ENCODE results near the gene SERTAD4.
"Not testable (repeated sequence)": the region's sequence is repeated elsewhere in the genome, so short reads cannot be mapped to it uniquely, and the experiment has no call there.

SERTAD4 gene

DNA sequence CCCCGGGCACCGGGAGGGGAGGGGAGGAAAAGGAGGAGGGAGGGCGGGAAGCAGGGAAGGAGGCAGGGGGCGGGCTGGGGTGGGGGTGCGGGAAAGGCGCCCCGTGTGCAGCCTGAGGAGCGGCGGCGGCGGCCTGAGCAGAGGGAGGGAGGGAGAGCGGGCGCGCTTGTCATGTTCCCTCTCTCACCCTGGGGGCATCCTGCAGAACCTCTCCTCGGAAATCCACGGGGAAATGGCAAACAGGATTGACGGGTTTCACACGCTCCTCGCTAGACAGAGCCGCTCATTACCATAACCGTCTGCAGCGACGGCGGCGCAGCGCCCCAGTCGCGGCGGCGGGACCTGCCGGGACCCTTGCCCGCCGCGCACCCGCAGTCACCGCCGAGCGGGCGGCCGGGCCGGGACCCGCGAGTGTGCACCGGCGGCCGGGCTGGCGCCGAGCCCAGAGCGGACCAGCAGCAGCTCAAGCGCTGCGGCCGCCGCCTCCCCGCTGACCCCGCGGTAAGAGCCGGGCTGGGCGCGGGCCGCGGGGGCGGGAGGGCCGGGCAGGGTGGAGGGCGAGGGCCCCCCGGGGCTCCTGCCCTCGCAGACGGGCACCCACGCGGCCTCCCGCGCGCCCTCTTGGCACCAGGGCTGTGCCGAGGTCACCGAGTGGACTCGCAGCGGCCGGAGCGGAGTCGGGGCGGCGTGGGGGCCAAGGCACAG is at the start of gene SERTAD4:
TSS of gene SERTAD4 (plus strand) at position 286 of the 705 bp plus-strand sequence. CDS start 5,165 bp downstream, outside the sequence.
- DNase-seq (ENCODE audit: low read depth): no peak
- peak within 1 kb of the TSS; percentile 65 for H3K4me3 ChIP-seq (ENCODE audit: low read length)
- no peak for TF ChIP-seq CTCF (conservative IDR thresholded peaks at IDR 0.05; ENCODE audit: low read depth, low read length)

- no peak for DNase-seq (ENCODE audit: low read depth)
- no peak for TF ChIP-seq CTCF (conservative IDR thresholded peaks at IDR 0.05; ENCODE audit: low read depth, low read length)
- no peak overlapping the region for H3K4me3 ChIP-seq (ENCODE audit: low read length)
These were observed 47.5 kb upstream of the SERTAD4 start for GRCh38 chr1:210185063-210185462.

DNA sequence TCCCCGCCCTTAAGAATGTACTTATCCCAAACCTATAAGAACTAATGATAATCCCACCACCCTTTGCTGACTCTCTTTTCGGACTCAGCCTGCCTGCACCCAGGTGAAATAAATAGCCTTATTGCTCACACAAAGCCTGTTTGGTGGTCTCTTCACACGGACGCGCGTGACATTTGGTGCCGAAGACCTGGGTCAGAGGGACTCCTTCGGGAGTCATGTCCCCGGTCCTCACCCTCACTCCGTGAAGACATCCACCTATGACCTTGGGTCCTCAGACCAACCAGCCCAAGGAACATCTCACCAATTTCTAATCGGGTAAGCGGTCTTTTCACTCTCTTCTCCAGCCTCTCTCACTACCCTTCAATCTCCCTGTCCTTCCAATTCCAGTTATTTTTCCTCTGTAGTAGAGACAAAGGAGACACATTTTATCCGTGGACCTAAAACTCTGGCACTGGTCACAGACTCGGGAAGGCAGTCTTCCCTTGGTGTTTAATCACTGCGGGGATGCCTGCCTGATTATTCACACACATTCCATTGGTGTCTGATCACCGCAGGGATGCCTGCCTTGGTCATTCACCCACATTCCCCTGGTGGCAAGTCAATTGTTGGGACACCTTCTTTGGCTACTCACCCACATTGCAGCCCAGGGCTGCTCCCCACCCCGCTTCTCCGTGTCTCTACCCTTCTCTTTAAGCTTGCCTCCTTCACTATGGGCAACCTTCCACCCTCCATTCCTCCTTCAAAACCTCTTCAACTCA is 44.6 kb upstream of the SERTAD4 start:
- DNase-seq (ENCODE audit: low read depth): peak; percentile 5

DNA sequence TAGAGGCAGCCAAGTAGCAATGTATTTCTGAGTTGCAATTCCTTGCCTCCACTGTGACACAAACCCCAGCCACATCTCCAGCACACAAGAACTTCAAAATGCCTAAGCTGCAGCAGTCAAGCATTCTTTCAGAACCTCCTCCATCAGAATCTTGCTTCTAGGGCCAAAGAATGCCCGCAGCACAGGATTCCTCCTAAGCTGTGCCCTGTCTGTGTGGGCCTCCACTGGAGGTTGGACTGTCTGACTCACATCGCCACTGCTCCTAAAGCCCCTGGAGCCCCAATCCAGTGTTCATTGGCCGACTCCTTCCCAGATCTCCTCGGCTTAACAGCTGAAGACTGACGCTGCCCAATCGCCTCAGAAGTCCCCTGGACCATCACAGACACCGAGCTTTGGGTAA is 43.2 kb upstream of the SERTAD4 start:
- DNase-seq (ENCODE audit: low read depth): no peak
- H3K4me3 ChIP-seq (ENCODE audit: low read length): no peak overlapping the region
- no peak for TF ChIP-seq CTCF (conservative IDR thresholded peaks at IDR 0.05; ENCODE audit: low read depth, low read length)

More for the DNA sequence above, 44.6 kb upstream of the SERTAD4 start:
- not testable (repeated sequence) for H3K4me3 ChIP-seq (ENCODE audit: low read length)

- no peak overlapping the region for H3K4me3 ChIP-seq (ENCODE audit: low read length)
- no peak for TF ChIP-seq CTCF (conservative IDR thresholded peaks at IDR 0.05; ENCODE audit: low read depth, low read length)
- DNase-seq (ENCODE audit: low read depth): no peak
These were observed 36.9 kb upstream of the SERTAD4 start for GRCh38 chr1:210195635-210196160.

GRCh38 chr1:210196266-210196665 is 36.3 kb upstream of the SERTAD4 start:
- H3K4me3 ChIP-seq (ENCODE audit: low read length); DNase-seq (ENCODE audit: low read depth): not testable (repeated sequence)

DNA sequence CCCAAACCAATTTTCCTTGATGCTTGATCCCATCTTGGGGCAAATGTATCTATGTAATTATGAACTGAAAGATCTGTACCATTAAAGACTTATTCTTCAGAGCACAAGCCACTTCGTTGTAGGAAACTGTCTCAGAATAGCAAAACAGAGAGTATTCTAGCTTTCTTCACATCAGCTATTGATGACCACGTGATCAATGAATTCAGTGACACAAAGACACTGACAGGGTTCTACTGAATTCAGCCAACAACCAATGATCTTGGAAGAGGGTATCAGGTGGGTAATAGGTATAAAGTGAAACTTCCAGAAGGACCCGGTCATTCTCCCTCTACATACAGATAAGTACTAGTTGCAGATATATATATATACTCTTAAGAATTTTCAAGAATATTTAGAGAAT is 33.8 kb upstream of the SERTAD4 start:
- DNase-seq (ENCODE audit: low read depth): no peak
- no peak overlapping the region for H3K4me3 ChIP-seq (ENCODE audit: low read length)
- no peak for TF ChIP-seq CTCF (conservative IDR thresholded peaks at IDR 0.05; ENCODE audit: low read depth, low read length)
